HEK293 (cell line): ENCODE results near the gene PRR19.

Experiments
- ELK4 ChIP-seq: IDR thresholded peaks from 2 replicates; pipeline ENCODE4 v1.6.1; 2011; ENCODE audit warnings: mild to moderate bottlenecking, low read depth, low read length, borderline replicate concordance
- GLI2 ChIP-seq: fragments of 450-650 bp; formaldehyde crosslinking; IDR thresholded peaks from 2 replicates; pipeline ENCODE4; 2017; ENCODE audit warnings: missing biosample characterization, missing genetic modification characterization, low read depth, borderline replicate concordance
- GLI4 ChIP-seq: fragments of 450-650 bp; formaldehyde crosslinking; IDR thresholded peaks from 2 replicates; pipeline ENCODE4 v1.5.1; 2016; ENCODE audit warnings: missing biosample characterization, missing genetic modification characterization
- KLF8 ChIP-seq: fragments of 450-650 bp; formaldehyde crosslinking; IDR thresholded peaks from 2 replicates; pipeline ENCODE4 v1.5.1; 2016; ENCODE audit warnings: missing biosample characterization, missing genetic modification characterization
- MYNN ChIP-seq: fragments of 450-650 bp; formaldehyde crosslinking; IDR thresholded peaks from 2 replicates; pipeline ENCODE4 v1.5.1; 2016; ENCODE audit warnings: missing biosample characterization, missing genetic modification characterization, borderline replicate concordance
- TRIM28 ChIP-seq: IDR thresholded peaks from 2 replicates; pipeline ENCODE4 v1.6.1; 2011; ENCODE audit warnings: low read length, control low read depth, borderline replicate concordance
- ZBTB20 ChIP-seq: fragments of 450-650 bp; formaldehyde crosslinking; IDR thresholded peaks from 2 replicates; pipeline ENCODE4 v1.5.1; 2016; ENCODE audit warnings: missing biosample characterization, missing genetic modification characterization
- ZNF10 ChIP-seq: fragments of 450-650 bp; formaldehyde crosslinking; IDR thresholded peaks from 2 replicates; pipeline ENCODE4 v1.5.1; 2017; ENCODE audit warnings: missing biosample characterization, missing genetic modification characterization
- ZNF133 ChIP-seq: fragments of 450-650 bp; formaldehyde crosslinking; IDR thresholded peaks from 2 replicates; pipeline ENCODE4 v1.5.1; 2016; ENCODE audit warnings: missing biosample characterization, missing genetic modification characterization
- ZNF148 ChIP-seq: fragments of 450-650 bp; formaldehyde crosslinking; IDR thresholded peaks from 2 replicates; pipeline ENCODE4 v1.5.0; 2017; ENCODE audit warnings: missing biosample characterization, missing genetic modification characterization, borderline replicate concordance
- ZNF16 ChIP-seq: fragments of 450-650 bp; formaldehyde crosslinking; IDR thresholded peaks from 2 replicates; pipeline ENCODE4 v1.5.1; 2016; ENCODE audit warnings: low read depth, missing biosample characterization, missing genetic modification characterization
- ZNF18 ChIP-seq: fragments of 450-650 bp; formaldehyde crosslinking; IDR thresholded peaks from 2 replicates; pipeline ENCODE4 v1.5.1; 2016; ENCODE audit warnings: missing biosample characterization, missing genetic modification characterization
- ZNF211 ChIP-seq: fragments of 450-650 bp; formaldehyde crosslinking; IDR thresholded peaks from 2 replicates; pipeline ENCODE4 v1.5.1; 2016; ENCODE audit warnings: low read depth, missing biosample characterization, missing genetic modification characterization
- ZNF311 ChIP-seq: fragments of 450-650 bp; formaldehyde crosslinking; IDR thresholded peaks from 2 replicates; pipeline ENCODE4 v1.5.1; 2017; ENCODE audit warnings: missing biosample characterization, missing genetic modification characterization, borderline replicate concordance
- ZNF362 ChIP-seq: fragments of 450-650 bp; formaldehyde crosslinking; IDR thresholded peaks from 2 replicates; pipeline ENCODE4 v1.5.1; 2016; ENCODE audit warnings: missing biosample characterization, missing genetic modification characterization
- ZNF513 ChIP-seq: fragments of 450-650 bp; IDR thresholded peaks from 2 replicates; pipeline ENCODE4 v1.5.1; 2018; ENCODE audit warnings: missing biosample characterization, missing genetic modification characterization
- ZNF521 ChIP-seq: fragments of 450-650 bp; formaldehyde crosslinking; IDR thresholded peaks from 2 replicates; pipeline ENCODE4 v1.5.1; 2017; ENCODE audit warnings: missing biosample characterization, mild to moderate bottlenecking, missing genetic modification characterization
- ZNF558 ChIP-seq: fragments of 450-650 bp; formaldehyde crosslinking; IDR thresholded peaks from 2 replicates; pipeline ENCODE4 v1.5.1; 2016; ENCODE audit warnings: missing biosample characterization, missing genetic modification characterization
- ZNF571 ChIP-seq: fragments of 450-650 bp; formaldehyde crosslinking; IDR thresholded peaks from 2 replicates; pipeline ENCODE4 v1.5.0; 2017; ENCODE audit warnings: missing biosample characterization, missing genetic modification characterization
- ZNF610 ChIP-seq: fragments of 450-650 bp; formaldehyde crosslinking; IDR thresholded peaks from 2 replicates; pipeline ENCODE4 v1.5.1; 2016; ENCODE audit warnings: missing biosample characterization, missing genetic modification characterization, borderline replicate concordance
- ZNF621 ChIP-seq: fragments of 450-650 bp; formaldehyde crosslinking; IDR thresholded peaks from 2 replicates; pipeline ENCODE4 v1.5.1; 2017; ENCODE audit warnings: missing biosample characterization, missing genetic modification characterization
- ZNF645 ChIP-seq: fragments of 450-650 bp; formaldehyde crosslinking; IDR thresholded peaks from 2 replicates; pipeline ENCODE4; 2016; ENCODE audit warnings: missing biosample characterization, missing genetic modification characterization
- ZNF701 ChIP-seq: fragments of 450-650 bp; formaldehyde crosslinking; IDR thresholded peaks from 2 replicates; pipeline ENCODE4 v1.5.1; 2016; ENCODE audit warnings: missing biosample characterization, missing genetic modification characterization
- ZNF76 ChIP-seq: fragments of 450-650 bp; formaldehyde crosslinking; IDR thresholded peaks from 2 replicates; pipeline ENCODE4; 2016; ENCODE audit warnings: low read depth, missing biosample characterization, missing genetic modification characterization, borderline replicate concordance
- ZNF777 ChIP-seq: fragments of 450-650 bp; formaldehyde crosslinking; IDR thresholded peaks from 2 replicates; pipeline ENCODE4 v1.5.1; 2017; ENCODE audit warnings: missing biosample characterization, missing genetic modification characterization, borderline replicate concordance
- ZNF785 ChIP-seq: fragments of 450-650 bp; formaldehyde crosslinking; IDR thresholded peaks from 2 replicates; pipeline ENCODE4 v1.5.1; 2016; ENCODE audit warnings: missing biosample characterization, missing genetic modification characterization
- ZNF830 ChIP-seq: fragments of 450-650 bp; IDR thresholded peaks from 2 replicates; pipeline ENCODE4 v1.5.0; 2018; ENCODE audit warnings: missing biosample characterization, missing genetic modification characterization, low read depth, mild to moderate bottlenecking, moderate library complexity
- ZSCAN23 ChIP-seq: fragments of 450-650 bp; formaldehyde crosslinking; IDR thresholded peaks from 2 replicates; pipeline ENCODE4 v1.5.1; 2016; ENCODE audit warnings: missing biosample characterization, missing genetic modification characterization
- ZSCAN5A ChIP-seq: fragments of 450-650 bp; formaldehyde crosslinking; IDR thresholded peaks from 2 replicates; pipeline ENCODE4 v1.5.1; 2016; ENCODE audit warnings: missing biosample characterization, missing genetic modification characterization

The PRR19 gene

GRCh38 chr19:42254089-42254849 is 47.7 kb upstream of the PRR19 start (continued):
- TF ChIP-seq ZNF148 (tag by site-specific recombination) (no peak), ZNF521 (tag by site-specific recombination) (no peak), ZNF16 (tag by site-specific recombination) (no peak), ZNF621 (tag by site-specific recombination) (no peak), ZBTB20 (tag by site-specific recombination) (peak; percentile 100), ZNF777 (tag by site-specific recombination) (no peak; the same call in 1 of the 2 replicates), ZNF558 (tag by site-specific recombination) (no peak), ZNF701 (tag by site-specific recombination) (no peak), ZNF76 (tag by site-specific recombination) (peak; percentile 46; the same call in 1 of the 2 replicates), ZNF610 (tag by site-specific recombination) (0 out of 2 replicates have a peak, but pooled peaks have one; percentile 13), ZNF311 (tag by site-specific recombination) (no peak), ZNF830 (no peak), GLI4 (tag by site-specific recombination) (no peak), ZNF18 (tag by site-specific recombination) (peak; percentile 13; the same call in 1 of the 2 replicates), ZNF645 (tag by site-specific recombination) (no peak), GLI2 (tag by site-specific recombination) (no peak), ELK4 (no peak), ZNF10 (tag by site-specific recombination) (0 out of 2 replicates have a peak, but pooled peaks have one; percentile 18), ZNF211 (tag by site-specific recombination) (no peak), ZSCAN5A (tag by site-specific recombination) (no peak), ZNF571 (tag by site-specific recombination) (no peak), MYNN (tag by site-specific recombination) (no peak), ZNF362 (tag by site-specific recombination) (no peak), ZNF133 (tag by site-specific recombination) (no peak), ZSCAN23 (tag by site-specific recombination) (0 out of 2 replicates have a peak, but pooled peaks have one; percentile 13), KLF8 (tag by site-specific recombination) (peak; percentile 95), TRIM28 (no peak), ZNF513 (tag by site-specific recombination) (peak; percentile 17; the same call in 1 of the 2 replicates), ZNF785 (tag by site-specific recombination) (no peak)
